Measurements from ENCODE around the gene TSPAN15.

The TSPAN15 gene

DNA sequence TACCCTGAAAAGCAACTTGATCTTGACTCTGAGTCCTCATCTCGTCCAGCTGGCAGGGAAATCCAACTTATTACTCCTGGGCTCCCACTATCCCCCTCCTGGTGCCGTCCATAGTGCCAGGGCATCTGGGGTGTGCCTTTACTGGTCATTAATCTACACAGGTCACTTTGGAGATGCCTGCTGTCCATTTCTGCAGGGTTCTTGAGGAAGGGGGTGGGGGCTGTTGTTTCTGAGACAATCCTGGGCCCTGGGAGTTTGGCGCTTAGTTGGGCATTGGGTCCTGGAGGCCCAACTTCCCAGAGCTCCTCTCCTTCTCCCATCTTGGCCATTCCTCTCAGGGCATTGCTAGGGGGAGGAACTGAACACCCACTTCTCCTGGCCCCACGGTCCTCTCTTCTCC lies 28.6 kb upstream of the TSPAN15 start:
- Mint-ChIP-seq H3K27ac (no peak overlapping the region), H3K9me3 (no peaks in the 10 kb centered on the region), H3K27me3 (peaks cover 14 to 23% of the 10 kb centered on the region in 2 donors), H3K4me3 (no peak overlapping the region), H3K36me3 (ENCODE audit: insufficient read depth) (peaks cover 3% of the 10 kb centered on the region), H3K4me1 (ENCODE audit: low read depth in 2 of 2) (peaks cover 23 to 36% of the 10 kb centered on the region in 2 donors)
- no peak for ATAC-seq (replicated peaks)
- no peak for DNase-seq

DNA sequence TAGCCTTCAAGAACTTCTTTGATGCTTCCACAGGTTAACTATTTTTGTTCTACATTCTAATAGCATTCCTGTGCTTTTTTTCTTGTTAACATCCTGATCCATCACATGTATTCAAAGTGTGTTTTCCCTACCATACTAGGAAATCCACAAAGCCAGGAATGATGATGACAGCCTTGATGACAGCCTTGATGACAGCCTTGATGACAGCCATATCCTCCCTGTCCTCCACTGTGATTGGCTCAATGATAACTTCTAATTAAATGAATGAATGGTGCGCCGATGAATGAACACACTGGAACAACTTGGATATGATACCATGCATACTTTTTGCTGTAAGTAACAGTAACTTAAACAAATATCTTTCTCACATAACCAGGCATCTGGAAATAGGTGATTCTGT lies 26.2 kb upstream of the TSPAN15 start:
- no peak overlapping the region for H3K4me3 Mint-ChIP-seq
- ATAC-seq (replicated peaks) = no peak
- H3K27me3 Mint-ChIP-seq = peaks cover 6 to 8% of the 10 kb centered on the region in 2 donors
- peaks cover 26 to 40% of the 10 kb centered on the region in 2 donors for H3K4me1 Mint-ChIP-seq (ENCODE audit: low read depth in 2 of 2)
- peak overlapping the region; percentile 71 to 86 for H3K27ac Mint-ChIP-seq
- DNase-seq = no peak
- H3K9me3 Mint-ChIP-seq = no peaks in the 10 kb centered on the region
- peaks cover 3% of the 10 kb centered on the region for H3K36me3 Mint-ChIP-seq (ENCODE audit: insufficient read depth)

DNA sequence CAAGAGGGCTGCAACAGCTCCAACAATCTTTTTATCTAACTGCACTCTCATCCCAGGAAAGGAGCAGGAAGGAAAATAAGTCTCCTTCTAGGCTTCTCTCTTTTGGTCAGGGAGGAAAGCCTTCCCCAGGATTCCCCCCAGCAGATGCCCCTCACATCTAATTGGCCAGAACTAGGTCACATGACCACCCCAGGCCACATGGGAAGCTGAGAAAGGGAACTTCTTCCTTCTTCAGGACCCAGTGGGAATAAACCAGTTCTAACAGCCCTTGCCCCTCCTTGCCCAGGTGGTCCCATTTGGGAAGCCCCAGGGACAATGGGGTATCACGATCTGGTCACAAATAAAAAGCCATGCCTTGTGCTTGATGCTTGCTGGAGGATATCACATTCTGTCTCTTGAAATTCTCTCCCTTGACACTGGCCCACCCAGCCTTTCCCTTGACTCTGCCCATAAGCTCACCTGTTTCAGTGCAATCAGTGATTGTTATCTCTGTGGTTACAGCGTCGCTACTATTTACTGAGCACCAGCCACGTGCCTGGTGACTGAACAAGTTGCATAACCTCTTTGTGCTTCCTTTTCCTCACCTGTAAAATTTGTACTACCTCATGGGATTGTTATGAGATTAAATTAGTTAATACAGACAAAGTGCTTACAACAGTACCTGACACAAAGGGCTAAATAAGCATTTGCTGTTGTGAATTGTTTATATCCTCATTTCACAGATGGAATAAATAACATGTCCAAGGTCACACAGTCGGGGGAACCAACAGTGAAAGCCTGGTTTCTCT lies 25.6 kb upstream of the TSPAN15 start:
- DNase-seq (peak in 2 of 3 experiments; percentile 32 to 36), ATAC-seq (replicated peaks) (peak; percentile 90)
- H3K4me3 Mint-ChIP-seq = peak overlapping the region in 1 of 2 donors; percentile 32
- peaks cover 6 to 8% of the 10 kb centered on the region in 2 donors for H3K27me3 Mint-ChIP-seq
- H3K9me3 Mint-ChIP-seq = no peaks in the 10 kb centered on the region
- H3K4me1 Mint-ChIP-seq (ENCODE audit: low read depth in 2 of 2) = peaks cover 26 to 40% of the 10 kb centered on the region in 2 donors
- peak overlapping the region in 1 of 2 donors; percentile 86 for H3K27ac Mint-ChIP-seq
- H3K36me3 Mint-ChIP-seq (ENCODE audit: insufficient read depth) = peaks cover 3% of the 10 kb centered on the region

DNA sequence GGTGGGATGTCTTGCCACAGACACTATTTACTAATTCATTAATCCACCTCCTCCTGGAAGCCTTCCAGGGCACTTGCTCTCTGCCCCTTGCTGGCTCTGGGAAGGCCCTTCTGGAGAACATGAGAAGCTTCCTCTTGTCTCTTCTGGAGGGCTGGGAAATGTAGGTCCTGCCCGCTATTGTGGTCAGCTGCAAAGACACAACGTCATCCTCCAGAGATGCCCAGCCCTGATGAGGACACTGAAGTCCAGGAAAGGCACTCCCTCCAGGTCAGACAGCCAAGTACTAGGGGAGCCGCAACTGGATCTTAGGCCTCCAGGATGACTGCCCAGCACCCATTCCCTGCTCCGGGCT lies 24.9 kb upstream of the TSPAN15 start:
- Mint-ChIP-seq H3K36me3 (ENCODE audit: insufficient read depth) (peaks cover 3% of the 10 kb centered on the region), H3K27me3 (peaks cover 6 to 8% of the 10 kb centered on the region in 2 donors), H3K27ac (peak overlapping the region in 1 of 2 donors; percentile 86), H3K4me3 (no peak overlapping the region), H3K4me1 (ENCODE audit: low read depth in 2 of 2) (peaks cover 26 to 40% of the 10 kb centered on the region in 2 donors), H3K9me3 (no peaks in the 10 kb centered on the region)
- no peak for ATAC-seq (replicated peaks)
- no peak for DNase-seq

DNA sequence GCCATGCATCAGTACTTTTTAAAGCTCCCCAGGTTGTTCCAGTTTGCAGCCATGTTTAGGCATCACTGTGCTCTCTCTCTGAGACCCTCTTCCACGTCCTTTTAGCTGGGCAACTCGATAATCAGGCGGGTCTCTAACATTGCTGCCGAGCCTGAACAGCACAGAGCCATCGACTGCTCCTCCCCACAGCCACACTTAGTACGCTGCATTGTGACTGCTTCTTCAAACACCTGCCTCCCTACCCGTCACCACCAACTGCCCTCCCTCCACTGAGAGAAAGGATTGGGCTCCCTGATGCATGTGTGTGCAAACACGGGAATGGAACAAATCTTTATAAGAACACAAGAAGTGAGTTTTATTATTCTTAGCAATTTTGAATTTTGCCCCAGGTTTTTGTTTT lies 23.1 kb upstream of the TSPAN15 start:
- no peak for ATAC-seq (replicated peaks)
- Mint-ChIP-seq H3K9me3 (no peaks in the 10 kb centered on the region), H3K27me3 (no peaks in the 10 kb centered on the region), H3K4me1 (ENCODE audit: low read depth in 2 of 2) (peaks cover 26 to 34% of the 10 kb centered on the region in 2 donors), H3K36me3 (ENCODE audit: insufficient read depth) (peaks cover 3% of the 10 kb centered on the region), H3K27ac (peak overlapping the region in 1 of 2 donors; percentile 8), H3K4me3 (no peak overlapping the region)
- DNase-seq = no peak

DNA sequence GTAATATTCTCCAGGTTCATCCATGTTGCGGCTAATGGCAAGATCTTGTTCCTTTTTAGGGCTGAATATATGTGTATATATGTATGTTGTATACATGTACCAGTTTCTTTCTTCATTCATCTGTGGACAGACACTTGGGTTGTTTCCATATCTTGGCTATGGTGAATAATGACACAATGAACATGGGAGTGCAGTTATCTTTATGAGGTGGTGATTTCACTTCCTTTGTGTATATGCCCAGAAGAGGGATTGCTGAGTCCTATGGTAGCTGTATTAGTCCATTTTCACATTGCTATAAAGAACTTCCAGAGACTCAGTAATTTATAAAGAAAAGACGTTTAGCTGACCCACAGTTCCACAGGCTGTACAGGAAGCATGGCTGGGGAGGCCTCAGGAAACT lies 17.1 kb upstream of the TSPAN15 start:
- Mint-ChIP-seq H3K4me3 (no peak overlapping the region), H3K36me3 (ENCODE audit: insufficient read depth) (no peaks in the 10 kb centered on the region), H3K27ac (no peak overlapping the region), H3K9me3 (no peaks in the 10 kb centered on the region), H3K27me3 (peaks cover 36 to 37% of the 10 kb centered on the region in 2 donors), H3K4me1 (ENCODE audit: low read depth in 2 of 2) (no peaks in the 10 kb centered on the region)
- no peak for DNase-seq
- ATAC-seq (replicated peaks) = no peak

- Mint-ChIP-seq H3K36me3 (ENCODE audit: insufficient read depth) (no peaks in the 10 kb centered on the region), H3K4me1 (ENCODE audit: low read depth in 2 of 2) (no peaks in the 10 kb centered on the region), H3K9me3 (no peaks in the 10 kb centered on the region), H3K27ac (no peak overlapping the region), H3K27me3 (peaks cover 40 to 44% of the 10 kb centered on the region in 2 donors), H3K4me3 (no peak overlapping the region)
- no peak for ATAC-seq (replicated peaks)
- DNase-seq = no peak
These were observed 16.3 kb upstream of the TSPAN15 start for GRCh38 chr10:69434926-69435325.

DNA sequence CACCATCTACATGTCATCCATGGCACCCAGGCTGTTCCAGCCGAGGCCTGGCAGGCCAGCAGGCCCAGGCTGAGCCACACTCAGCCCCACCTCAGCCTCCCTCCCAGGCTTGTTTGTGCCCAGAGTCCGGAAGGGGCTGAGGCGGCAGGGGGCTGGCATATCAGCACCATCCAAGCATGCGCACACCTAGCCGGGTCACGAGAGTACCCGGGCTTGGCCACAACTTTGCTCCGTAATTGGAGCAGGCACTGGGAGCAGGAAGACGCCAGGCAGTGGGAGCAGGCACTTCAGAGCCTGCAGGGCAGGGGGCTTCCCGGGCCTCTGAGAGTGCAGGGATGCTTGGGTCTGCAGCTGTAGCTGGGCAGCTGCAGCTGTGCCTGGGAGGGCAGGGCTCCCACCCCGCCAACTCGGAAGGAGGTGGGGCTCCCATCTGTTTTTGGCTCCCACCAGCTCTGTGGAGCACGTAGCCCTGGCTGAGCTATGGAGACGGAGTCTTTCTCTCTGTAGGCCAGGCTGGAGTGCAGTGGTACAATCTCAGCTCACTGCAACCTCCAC lies 15.2 kb upstream of the TSPAN15 start:
- no peak for ATAC-seq (replicated peaks)
- Mint-ChIP-seq H3K4me3 (no peak overlapping the region), H3K4me1 (ENCODE audit: low read depth in 2 of 2) (no peaks in the 10 kb centered on the region), H3K36me3 (ENCODE audit: insufficient read depth) (no peaks in the 10 kb centered on the region), H3K27me3 (peaks cover 40 to 44% of the 10 kb centered on the region in 2 donors), H3K9me3 (no peaks in the 10 kb centered on the region), H3K27ac (no peak overlapping the region)
- DNase-seq = no peak

DNA sequence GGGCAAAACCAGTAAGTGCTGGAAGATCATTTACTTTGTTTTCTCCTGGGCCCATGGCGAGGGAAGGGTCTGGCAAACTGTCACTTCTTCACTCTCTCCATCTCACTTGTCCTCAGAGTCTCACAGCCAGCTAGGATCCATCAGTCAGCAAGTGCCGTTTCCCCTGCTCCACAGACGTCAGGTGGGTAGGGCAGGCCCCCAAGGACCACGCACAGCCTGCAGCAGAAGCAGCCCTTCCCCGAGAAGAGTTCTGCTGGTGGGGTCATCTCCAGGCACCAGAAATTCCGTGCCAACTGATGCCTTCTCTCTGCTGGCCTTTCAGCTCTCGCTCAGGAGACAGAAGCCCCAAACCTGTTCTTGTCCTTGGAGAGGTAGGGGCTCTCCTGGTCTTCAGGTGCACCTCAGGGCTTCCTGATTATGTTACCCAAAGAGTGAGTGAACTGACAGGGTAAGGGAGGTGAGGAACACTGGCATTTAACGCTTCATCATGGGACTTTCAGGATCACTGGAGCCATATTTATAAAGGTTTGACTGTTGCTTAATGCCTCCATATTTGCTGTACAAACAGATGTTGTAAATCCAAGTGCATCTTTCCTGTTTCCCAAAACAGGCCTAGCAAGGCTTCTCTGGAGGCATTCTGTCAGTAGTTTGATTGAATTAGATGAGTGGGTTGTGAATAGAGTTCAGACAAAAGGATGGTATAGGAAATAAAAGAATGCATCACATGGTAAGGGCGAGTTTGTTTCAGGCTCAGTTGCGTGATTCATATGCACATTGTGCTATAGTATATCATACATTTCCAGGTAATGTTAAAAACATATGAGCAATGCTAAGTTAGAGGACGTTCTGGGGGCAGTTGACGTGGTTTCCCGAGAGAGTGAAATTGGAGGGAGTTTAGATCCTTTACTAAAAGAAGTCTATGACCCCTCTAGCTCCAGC lies 13.7 kb upstream of the TSPAN15 start:
- Mint-ChIP-seq H3K27me3 (peaks cover 49 to 54% of the 10 kb centered on the region in 2 donors), H3K27ac (no peak overlapping the region), H3K9me3 (no peaks in the 10 kb centered on the region), H3K4me3 (no peak overlapping the region), H3K36me3 (ENCODE audit: insufficient read depth) (no peaks in the 10 kb centered on the region), H3K4me1 (ENCODE audit: low read depth in 2 of 2) (no peaks in the 10 kb centered on the region)
- DNase-seq (no peak), ATAC-seq (replicated peaks) (no peak)

DNA sequence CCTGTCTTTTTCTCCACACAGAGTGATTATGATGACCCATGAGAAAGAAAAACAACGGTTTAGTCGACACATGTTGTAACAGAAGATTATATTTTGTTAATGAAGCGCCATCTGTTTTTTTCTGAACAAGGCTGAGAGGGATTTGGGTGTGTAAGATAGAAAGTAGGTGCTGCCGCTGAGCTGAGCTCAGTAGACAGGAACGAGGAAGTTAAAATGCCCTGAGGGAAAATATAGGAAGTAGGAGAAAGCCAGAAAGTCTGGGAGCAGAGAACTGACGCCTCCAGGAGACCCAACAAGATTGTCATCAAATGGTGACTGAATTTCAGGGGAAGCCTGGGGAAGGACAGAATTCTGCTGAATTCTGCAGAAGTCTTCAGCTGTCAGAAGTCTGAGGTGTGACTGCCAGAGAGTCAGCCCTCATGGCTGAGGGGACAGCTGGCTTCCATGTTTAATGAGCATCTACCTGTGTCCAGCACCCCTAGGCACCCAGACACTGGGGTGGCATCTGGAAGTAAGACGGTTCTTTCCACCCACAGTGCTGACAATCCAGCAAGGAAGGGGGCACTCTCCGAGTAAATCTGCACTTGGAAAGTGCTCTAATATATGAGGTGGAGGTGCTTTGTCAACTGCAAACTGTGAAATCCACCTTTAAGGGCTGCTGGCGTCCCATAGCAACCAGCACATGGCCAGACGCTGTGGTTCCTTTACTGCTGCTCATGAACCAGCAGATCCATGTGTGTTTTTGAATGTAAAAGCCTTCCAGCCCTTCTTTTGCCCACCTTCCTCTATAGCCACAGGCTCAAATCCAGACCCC lies 12.5 kb upstream of the TSPAN15 start:
- no peak for ATAC-seq (replicated peaks)
- Mint-ChIP-seq H3K36me3 (ENCODE audit: insufficient read depth) (no peaks in the 10 kb centered on the region), H3K27me3 (peaks cover 54% of the 10 kb centered on the region in 2 donors), H3K9me3 (no peaks in the 10 kb centered on the region), H3K4me1 (ENCODE audit: low read depth in 2 of 2) (no peaks in the 10 kb centered on the region), H3K27ac (no peak overlapping the region), H3K4me3 (no peak overlapping the region)
- DNase-seq = no peak

GRCh38 chr10:69439350-69439739 lies 11.9 kb upstream of the TSPAN15 start:
- ATAC-seq (replicated peaks) (no peak), DNase-seq (no peak)
- no peak overlapping the region for H3K4me3 Mint-ChIP-seq
- H3K4me1 Mint-ChIP-seq (ENCODE audit: low read depth in 2 of 2) = no peaks in the 10 kb centered on the region
- H3K27ac Mint-ChIP-seq = no peak overlapping the region
- peaks cover 48 to 52% of the 10 kb centered on the region in 2 donors for H3K27me3 Mint-ChIP-seq
- no peaks in the 10 kb centered on the region for H3K36me3 Mint-ChIP-seq (ENCODE audit: insufficient read depth)
- H3K9me3 Mint-ChIP-seq = no peaks in the 10 kb centered on the region

- DNase-seq (no peak), ATAC-seq (replicated peaks) (no peak)
- H3K9me3 Mint-ChIP-seq = no peaks in the 10 kb centered on the region
- no peak overlapping the region for H3K4me3 Mint-ChIP-seq
- no peaks in the 10 kb centered on the region for H3K36me3 Mint-ChIP-seq (ENCODE audit: insufficient read depth)
- H3K27ac Mint-ChIP-seq = no peak overlapping the region
- no peaks in the 10 kb centered on the region for H3K4me1 Mint-ChIP-seq (ENCODE audit: low read depth in 2 of 2)
- H3K27me3 Mint-ChIP-seq = peaks cover 42 to 45% of the 10 kb centered on the region in 2 donors
These were observed 11.3 kb upstream of the TSPAN15 start for GRCh38 chr10:69439813-69440506.

Measured in effector memory CD8-positive, alpha-beta T cell (primary cell).